WTC11 (cell line): ENCODE measurements around the gene NELL1. TPM values are rescaled to one million over a fixed set of nuclear protein-coding genes. Genes with fewer than 3 reads are reported as not detected.

Experiments used
- ATAC-seq: fragments of 200-7000 bp; cut with Tn5 transposase; 2 replicates; pipeline ENCODE4 v1.10.0; 2021; ENCODE audit warnings: mild to moderate bottlenecking, moderate library complexity
- CTCF ChIA-PET: fragments of 300-600 bp; sonication (Branson Sonifier 250); formaldehyde crosslinking; loops from one replicate; lab custom pipeline; 2021; ENCODE audit warnings: antibody characterized with exemption; lab: Charles Lee
- POLR2A ChIA-PET: fragments of 350-600 bp; sonication (Branson Sonifier 250); formaldehyde crosslinking; loops from one replicate; lab custom pipeline; 2021; ENCODE audit warnings: antibody characterized with exemption; lab: Charles Lee
- DNase-seq: peaks from one replicate; pipeline ENCODE4 v3.0.0; 2021; ENCODE audit warnings: low spot score
- H3K27ac Mint-ChIP-seq: 2 replicates; pipeline ENCODE4 v1.8.0; 2021; ENCODE audit warnings: mixed read lengths
- H3K27me3 Mint-ChIP-seq: 2 replicates; pipeline ENCODE4 v1.8.0; 2021; ENCODE audit warnings: low read depth, mild to moderate bottlenecking, moderate library complexity, mixed read lengths
- H3K36me3 Mint-ChIP-seq: 2 replicates; pipeline ENCODE4 v1.8.0; 2021; ENCODE audit warnings: mixed read lengths
- H3K4me1 Mint-ChIP-seq: 2 replicates; pipeline ENCODE4 v1.8.0; 2022; ENCODE audit warnings: mixed read lengths
- H3K4me3 Mint-ChIP-seq: 2 replicates; pipeline ENCODE4 v1.8.0; 2021; ENCODE audit warnings: mild to moderate bottlenecking, moderate library complexity, mixed read lengths
- H3K9me3 Mint-ChIP-seq: 2 replicates; pipeline ENCODE4 v1.8.0; 2021; ENCODE audit warnings: mixed read lengths
- EMX1 ChIP-seq: fragments of 250-450 bp; sonication (Bioruptor Pico); IDR thresholded peaks from 2 replicates; pipeline ENCODE4 v1.8.0; 2021; ENCODE audit warnings: mild to moderate bottlenecking
- ETV6 ChIP-seq: sonication (generic); formaldehyde crosslinking; IDR thresholded peaks from 2 replicates; pipeline ENCODE4 v1.8.1; 2022; ENCODE audit warnings: mild to moderate bottlenecking, missing genetic modification reagents
- GRHL2 ChIP-seq: fragments of 250-450 bp; sonication (Bioruptor Pico); IDR thresholded peaks from 2 replicates; pipeline ENCODE4 v1.8.0; 2022; ENCODE audit warnings: mild to moderate bottlenecking, moderate library complexity; ENCODE audit not compliant: insufficient replicate concordance, severe bottlenecking
- GTF2I ChIP-seq: fragments of 250-450 bp; sonication (Bioruptor Pico); conservative IDR thresholded peaks from 2 replicates; pipeline ENCODE4 v1.4.0; 2021; ENCODE audit warnings: mild to moderate bottlenecking
- MXD4 ChIP-seq: fragments of 250-450 bp; sonication (Bioruptor Pico); IDR thresholded peaks from 2 replicates; pipeline ENCODE4 v1.8.0; 2021; ENCODE audit warnings: mild to moderate bottlenecking, moderate library complexity, borderline replicate concordance
- MYBL2 ChIP-seq: sonication (generic); formaldehyde crosslinking; IDR thresholded peaks from 2 replicates; pipeline ENCODE4 v1.8.1; 2023; ENCODE audit warnings: mild to moderate bottlenecking, moderate library complexity, missing genetic modification reagents
- NFE2L1 ChIP-seq: sonication (generic); formaldehyde crosslinking; IDR thresholded peaks from 2 replicates; pipeline ENCODE4 v1.8.1; 2023; ENCODE audit warnings: missing genetic modification reagents
- NR3C1 ChIP-seq: sonication (generic); formaldehyde crosslinking; conservative IDR thresholded peaks from 2 replicates; pipeline ENCODE4 v1.8.1; 2023; ENCODE audit warnings: low read depth, mild to moderate bottlenecking, missing genetic modification reagents
- OVOL2 ChIP-seq: fragments of 250-450 bp; sonication (Bioruptor Pico); IDR thresholded peaks from 2 replicates; pipeline ENCODE4 v1.9.0; 2021; ENCODE audit warnings: mild to moderate bottlenecking, borderline replicate concordance
- PRRX2 ChIP-seq: fragments of 250-450 bp; sonication (Bioruptor Pico); IDR thresholded peaks from 2 replicates; pipeline ENCODE4 v1.8.0; 2021; ENCODE audit warnings: mild to moderate bottlenecking
- SOX15 ChIP-seq: fragments of 250-450 bp; sonication (Bioruptor Pico); IDR thresholded peaks from 2 replicates; pipeline ENCODE4 v1.9.0; 2021; ENCODE audit warnings: mild to moderate bottlenecking
- SP1 ChIP-seq: sonication (generic); formaldehyde crosslinking; conservative IDR thresholded peaks from 2 replicates; pipeline ENCODE4 v1.8.1; 2022; ENCODE audit warnings: missing genetic modification reagents
- TCF7 ChIP-seq: sonication (generic); formaldehyde crosslinking; IDR thresholded peaks from 2 replicates; pipeline ENCODE4 v1.8.0; 2022; ENCODE audit warnings: mild to moderate bottlenecking, low read depth, missing genetic modification reagents, moderate library complexity
- ZNF121 ChIP-seq: sonication (generic); formaldehyde crosslinking; IDR thresholded peaks from 2 replicates; pipeline ENCODE4 v1.8.0; 2023; ENCODE audit warnings: missing genetic modification reagents
- ZNF138 ChIP-seq: sonication (generic); formaldehyde crosslinking; conservative IDR thresholded peaks from 2 replicates; pipeline ENCODE4 v1.8.1; 2022; ENCODE audit warnings: mild to moderate bottlenecking, moderate library complexity, missing genetic modification reagents
- ZNF232 ChIP-seq: sonication (generic); formaldehyde crosslinking; IDR thresholded peaks from 2 replicates; pipeline ENCODE4 v1.8.0; 2022; ENCODE audit warnings: mild to moderate bottlenecking, missing genetic modification reagents
- ZNF263 ChIP-seq: sonication (generic); formaldehyde crosslinking; IDR thresholded peaks from 2 replicates; pipeline ENCODE4 v1.8.1; 2022; ENCODE audit warnings: low read depth, mild to moderate bottlenecking, moderate library complexity, missing genetic modification reagents
- ZNF317 ChIP-seq: sonication (generic); formaldehyde crosslinking; IDR thresholded peaks from 2 replicates; pipeline ENCODE4 v1.8.1; 2023; ENCODE audit warnings: low read depth, mild to moderate bottlenecking, moderate library complexity, missing genetic modification reagents, borderline replicate concordance
- ZNF416 ChIP-seq: fragments of 250-450 bp; sonication (Bioruptor Pico); IDR thresholded peaks from 2 replicates; pipeline ENCODE4 v1.9.0; 2021; ENCODE audit warnings: mild to moderate bottlenecking, inconsistent platforms
- total RNA-seq: library from RNA; stranded (reverse); gene quantifications from 3 replicates; pipeline ENCODE4 v1.2.3, GENCODE V29; 2021
- TF ChIP-seq, protein P1 (sequence below): fragments of 250-450 bp; sonication (Bioruptor Pico); IDR thresholded peaks from 2 replicates; pipeline ENCODE4 v2.1.2; 2022; ENCODE audit warnings: mild to moderate bottlenecking, moderate library complexity
- TF ChIP-seq, protein P2 (sequence below): sonication (generic); formaldehyde crosslinking; IDR thresholded peaks from 2 replicates; pipeline ENCODE4 v1.8.1; 2023; ENCODE audit warnings: mild to moderate bottlenecking, moderate library complexity, missing genetic modification reagents
- TF ChIP-seq, protein P3 (sequence below): sonication (generic); formaldehyde crosslinking; IDR thresholded peaks from 2 replicates; pipeline ENCODE4 v1.8.0; 2022; ENCODE audit warnings: mild to moderate bottlenecking, missing genetic modification reagents
- TF ChIP-seq, protein P4 (sequence below): sonication (generic); formaldehyde crosslinking; IDR thresholded peaks from 2 replicates; pipeline ENCODE4 v1.8.0; 2022; ENCODE audit warnings: mild to moderate bottlenecking, missing genetic modification reagents
- TF ChIP-seq, protein P5 (sequence below): sonication (generic); formaldehyde crosslinking; IDR thresholded peaks from 2 replicates; pipeline ENCODE4 v1.8.0; 2023; ENCODE audit warnings: mild to moderate bottlenecking, missing genetic modification reagents
- TF ChIP-seq, protein P6 (sequence below): fragments of 250-450 bp; sonication (Bioruptor Pico); IDR thresholded peaks from 2 replicates; pipeline ENCODE4 v1.9.0; 2021; ENCODE audit warnings: moderate library complexity, mild to moderate bottlenecking, inconsistent platforms, borderline replicate concordance

NELL1 gene
- total RNA-seq, 1 experiment from 2014 or later, result 1.8 TPM

DNA sequence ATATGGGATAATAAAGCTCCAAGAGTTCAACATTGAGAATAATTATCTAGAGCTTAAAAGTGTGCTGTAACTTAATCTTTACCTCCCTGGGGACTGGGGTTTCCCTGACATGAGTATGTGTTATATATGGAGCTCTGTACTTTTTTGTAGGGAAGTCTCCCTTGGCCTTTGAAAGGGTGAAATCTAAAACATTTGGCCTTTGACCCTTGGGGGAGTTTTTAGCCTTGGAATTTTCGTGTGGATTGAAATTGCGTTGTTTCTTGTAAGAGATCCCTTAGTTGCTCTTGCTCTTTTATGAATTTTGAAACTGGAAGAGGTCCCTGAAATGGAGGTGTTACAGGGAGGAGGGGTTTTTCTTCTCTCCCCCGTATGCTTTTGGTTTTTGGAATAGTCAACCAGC, 450.0 kb downstream of the NELL1 start (continued):
- TF ChIP-seq, protein P1, sequence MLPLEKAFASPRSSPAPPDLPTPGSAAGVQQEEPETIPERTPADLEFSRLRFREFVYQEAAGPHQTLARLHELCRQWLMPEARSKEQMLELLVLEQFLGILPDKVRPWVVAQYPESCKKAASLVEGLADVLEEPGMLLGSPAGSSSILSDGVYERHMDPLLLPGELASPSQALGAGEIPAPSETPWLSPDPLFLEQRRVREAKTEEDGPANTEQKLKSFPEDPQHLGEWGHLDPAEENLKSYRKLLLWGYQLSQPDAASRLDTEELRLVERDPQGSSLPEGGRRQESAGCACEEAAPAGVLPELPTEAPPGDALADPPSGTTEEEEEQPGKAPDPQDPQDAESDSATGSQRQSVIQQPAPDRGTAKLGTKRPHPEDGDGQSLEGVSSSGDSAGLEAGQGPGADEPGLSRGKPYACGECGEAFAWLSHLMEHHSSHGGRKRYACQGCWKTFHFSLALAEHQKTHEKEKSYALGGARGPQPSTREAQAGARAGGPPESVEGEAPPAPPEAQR, result no peak

DNA sequence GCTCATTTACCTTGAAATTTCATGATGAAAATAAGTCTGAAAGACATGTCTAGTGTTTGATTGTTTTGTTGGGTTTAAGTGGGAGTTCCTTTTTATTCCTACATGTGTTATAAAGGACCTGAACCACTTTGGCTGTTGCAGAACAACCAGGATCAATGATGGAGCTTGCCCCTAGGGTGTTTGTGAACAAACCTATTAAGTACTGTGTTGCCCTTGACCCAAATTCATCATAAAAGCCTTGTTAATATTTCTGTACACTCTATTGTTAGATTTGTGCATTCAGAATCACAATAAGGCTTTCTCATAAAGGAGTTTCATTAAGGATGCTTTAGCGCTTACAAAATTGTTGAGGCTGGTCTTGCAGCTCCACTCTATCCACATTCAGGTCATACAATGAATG, 452.6 kb downstream of the NELL1 start:
- no peaks in the 10 kb centered on the region for H3K27me3 Mint-ChIP-seq
- no peaks in the 10 kb centered on the region for H3K9me3 Mint-ChIP-seq
- H3K27ac Mint-ChIP-seq, result no peak overlapping the region
- ChIA-PET CTCF (no interaction called here), POLR2A (no interaction called here)
- H3K4me3 Mint-ChIP-seq, result no peak overlapping the region
- no peaks in the 10 kb centered on the region for H3K4me1 Mint-ChIP-seq
- no peak for ATAC-seq
- H3K36me3 Mint-ChIP-seq, result no peaks in the 10 kb centered on the region
- no peak for DNase-seq
- TF ChIP-seq, protein P2, sequence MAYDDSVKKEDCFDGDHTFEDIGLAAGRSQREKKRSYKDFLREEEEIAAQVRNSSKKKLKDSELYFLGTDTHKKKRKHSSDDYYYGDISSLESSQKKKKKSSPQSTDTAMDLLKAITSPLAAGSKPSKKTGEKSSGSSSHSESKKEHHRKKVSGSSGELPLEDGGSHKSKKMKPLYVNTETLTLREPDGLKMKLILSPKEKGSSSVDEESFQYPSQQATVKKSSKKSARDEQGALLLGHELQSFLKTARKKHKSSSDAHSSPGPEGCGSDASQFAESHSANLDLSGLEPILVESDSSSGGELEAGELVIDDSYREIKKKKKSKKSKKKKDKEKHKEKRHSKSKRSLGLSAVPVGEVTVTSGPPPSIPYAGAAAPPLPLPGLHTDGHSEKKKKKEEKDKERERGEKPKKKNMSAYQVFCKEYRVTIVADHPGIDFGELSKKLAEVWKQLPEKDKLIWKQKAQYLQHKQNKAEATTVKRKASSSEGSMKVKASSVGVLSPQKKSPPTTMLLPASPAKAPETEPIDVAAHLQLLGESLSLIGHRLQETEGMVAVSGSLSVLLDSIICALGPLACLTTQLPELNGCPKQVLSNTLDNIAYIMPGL (CRISPR knock-in tag), result no peak
- no peak for TF ChIP-seq ZNF232 (CRISPR knock-in tag)
- TF ChIP-seq EMX1 (CRISPR knock-in tag), result no peak
- TF ChIP-seq, protein P3, sequence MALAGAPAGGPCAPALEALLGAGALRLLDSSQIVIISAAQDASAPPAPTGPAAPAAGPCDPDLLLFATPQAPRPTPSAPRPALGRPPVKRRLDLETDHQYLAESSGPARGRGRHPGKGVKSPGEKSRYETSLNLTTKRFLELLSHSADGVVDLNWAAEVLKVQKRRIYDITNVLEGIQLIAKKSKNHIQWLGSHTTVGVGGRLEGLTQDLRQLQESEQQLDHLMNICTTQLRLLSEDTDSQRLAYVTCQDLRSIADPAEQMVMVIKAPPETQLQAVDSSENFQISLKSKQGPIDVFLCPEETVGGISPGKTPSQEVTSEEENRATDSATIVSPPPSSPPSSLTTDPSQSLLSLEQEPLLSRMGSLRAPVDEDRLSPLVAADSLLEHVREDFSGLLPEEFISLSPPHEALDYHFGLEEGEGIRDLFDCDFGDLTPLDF, result no peak
- TF ChIP-seq PRRX2, result no peak
- TF ChIP-seq, protein P4, sequence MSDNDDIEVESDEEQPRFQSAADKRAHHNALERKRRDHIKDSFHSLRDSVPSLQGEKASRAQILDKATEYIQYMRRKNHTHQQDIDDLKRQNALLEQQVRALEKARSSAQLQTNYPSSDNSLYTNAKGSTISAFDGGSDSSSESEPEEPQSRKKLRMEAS (CRISPR knock-in tag), result no peak
- no peak for TF ChIP-seq ZNF138
- TF ChIP-seq, protein P1, result no peak
- TF ChIP-seq, protein P5, sequence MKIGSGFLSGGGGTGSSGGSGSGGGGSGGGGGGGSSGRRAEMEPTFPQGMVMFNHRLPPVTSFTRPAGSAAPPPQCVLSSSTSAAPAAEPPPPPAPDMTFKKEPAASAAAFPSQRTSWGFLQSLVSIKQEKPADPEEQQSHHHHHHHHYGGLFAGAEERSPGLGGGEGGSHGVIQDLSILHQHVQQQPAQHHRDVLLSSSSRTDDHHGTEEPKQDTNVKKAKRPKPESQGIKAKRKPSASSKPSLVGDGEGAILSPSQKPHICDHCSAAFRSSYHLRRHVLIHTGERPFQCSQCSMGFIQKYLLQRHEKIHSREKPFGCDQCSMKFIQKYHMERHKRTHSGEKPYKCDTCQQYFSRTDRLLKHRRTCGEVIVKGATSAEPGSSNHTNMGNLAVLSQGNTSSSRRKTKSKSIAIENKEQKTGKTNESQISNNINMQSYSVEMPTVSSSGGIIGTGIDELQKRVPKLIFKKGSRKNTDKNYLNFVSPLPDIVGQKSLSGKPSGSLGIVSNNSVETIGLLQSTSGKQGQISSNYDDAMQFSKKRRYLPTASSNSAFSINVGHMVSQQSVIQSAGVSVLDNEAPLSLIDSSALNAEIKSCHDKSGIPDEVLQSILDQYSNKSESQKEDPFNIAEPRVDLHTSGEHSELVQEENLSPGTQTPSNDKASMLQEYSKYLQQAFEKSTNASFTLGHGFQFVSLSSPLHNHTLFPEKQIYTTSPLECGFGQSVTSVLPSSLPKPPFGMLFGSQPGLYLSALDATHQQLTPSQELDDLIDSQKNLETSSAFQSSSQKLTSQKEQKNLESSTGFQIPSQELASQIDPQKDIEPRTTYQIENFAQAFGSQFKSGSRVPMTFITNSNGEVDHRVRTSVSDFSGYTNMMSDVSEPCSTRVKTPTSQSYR (CRISPR knock-in tag), result no peak
- TF ChIP-seq NR3C1, result no peak
- no peak for TF ChIP-seq ZNF121 (CRISPR knock-in tag)
- no peak for TF ChIP-seq TCF7 (CRISPR knock-in tag)
- TF ChIP-seq ZNF416 (CRISPR knock-in tag), result no peak

DNA sequence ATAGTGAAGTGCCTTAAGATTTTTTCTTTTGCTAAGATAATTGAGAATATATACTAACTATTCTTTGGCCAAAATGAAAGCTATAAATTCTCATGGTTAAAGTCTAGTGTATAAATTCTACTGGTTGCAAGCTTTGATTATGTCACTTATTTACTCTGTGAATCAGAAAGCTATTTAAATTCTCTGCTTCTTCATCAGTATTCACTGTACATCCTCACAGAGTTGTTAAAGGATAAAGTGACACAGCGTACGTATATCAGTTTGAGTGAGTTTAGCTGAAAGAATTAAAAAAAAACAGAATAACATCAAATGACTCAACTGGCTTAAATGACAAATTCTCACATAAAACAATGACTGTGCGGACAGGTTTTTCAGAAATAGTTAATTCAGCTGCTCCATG, 453.1 kb downstream of the NELL1 start:
- no peaks in the 10 kb centered on the region for H3K9me3 Mint-ChIP-seq
- no peak overlapping the region for H3K4me3 Mint-ChIP-seq
- ATAC-seq (no peak), DNase-seq (no peak)
- POLR2A ChIA-PET, result no interaction called here
- CTCF ChIA-PET, result no interaction called here
- H3K27me3 Mint-ChIP-seq, result no peaks in the 10 kb centered on the region
- no peak overlapping the region for H3K27ac Mint-ChIP-seq
- H3K36me3 Mint-ChIP-seq, result no peaks in the 10 kb centered on the region
- H3K4me1 Mint-ChIP-seq, result no peaks in the 10 kb centered on the region
- TF ChIP-seq OVOL2 (CRISPR knock-in tag), result no peak
- TF ChIP-seq NFE2L1, result no peak
- TF ChIP-seq SOX15, result no peak
- TF ChIP-seq, protein P6, sequence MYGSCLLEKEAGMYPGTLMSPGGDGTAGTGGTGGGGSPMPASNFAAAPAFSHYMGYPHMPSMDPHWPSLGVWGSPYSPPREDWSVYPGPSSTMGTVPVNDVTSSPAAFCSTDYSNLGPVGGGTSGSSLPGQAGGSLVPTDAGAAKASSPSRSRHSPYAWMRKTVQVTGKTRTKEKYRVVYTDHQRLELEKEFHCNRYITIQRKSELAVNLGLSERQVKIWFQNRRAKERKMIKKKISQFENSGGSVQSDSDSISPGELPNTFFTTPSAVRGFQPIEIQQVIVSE (CRISPR knock-in tag), result no peak
- TF ChIP-seq, protein P2 (CRISPR knock-in tag), result no peak
- no peak for TF ChIP-seq MYBL2 (CRISPR knock-in tag)
- TF ChIP-seq MXD4, result no peak
- no peak for TF ChIP-seq ZNF317 (CRISPR knock-in tag)
- no peak for TF ChIP-seq ZNF416 (CRISPR knock-in tag)
- no peak for TF ChIP-seq GTF2I
- no peak for TF ChIP-seq ETV6 (CRISPR knock-in tag)
- no peak for TF ChIP-seq SP1
- TF ChIP-seq ZNF263, result no peak
- no peak for TF ChIP-seq GRHL2 (CRISPR knock-in tag)
